ENCODE measurements around the gene ANXA10.

The ANXA10 gene

DNA sequence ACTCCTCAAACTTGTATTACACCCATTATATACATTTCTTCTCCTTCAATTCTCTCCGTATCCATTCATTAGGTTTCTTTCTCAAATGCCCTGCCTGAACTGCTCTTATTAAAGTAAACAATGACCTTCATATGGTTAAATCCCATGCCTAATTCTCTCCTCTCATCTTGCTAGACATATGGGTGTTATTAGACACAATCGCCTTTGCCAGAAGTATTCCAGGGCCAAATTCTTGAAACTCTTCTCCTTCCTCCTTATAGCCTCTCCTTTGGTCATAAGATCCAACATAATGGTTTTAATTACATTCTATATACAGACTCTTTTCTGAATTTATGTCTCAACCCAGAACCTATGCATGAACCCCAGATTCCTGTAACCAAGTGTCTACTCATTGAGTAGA, 4.8 kb downstream of the ANXA10 start:
- no peaks in the 10 kb centered on the region for H3K36me3 ChIP-seq (ENCODE audit: insufficient read depth, low read length)
- H3K9ac ChIP-seq (ENCODE audit: low read length) = no peak overlapping the region
- no peak overlapping the region for H3K4me3 ChIP-seq (ENCODE audit: low read depth, low read length, poor library complexity, severe bottlenecking)
- no peaks in the 10 kb centered on the region for H3K27me3 ChIP-seq (ENCODE audit: insufficient read depth, low read length)
- no peaks in the 10 kb centered on the region for H4K20me1 ChIP-seq (ENCODE audit: insufficient read depth, low read length)
- H3K9me2 ChIP-seq (ENCODE audit: low read depth, low read length) = no peaks in the 10 kb centered on the region
- H3K27ac ChIP-seq (ENCODE audit: low read depth, low read length, poor library complexity, severe bottlenecking) = no peak overlapping the region
- TF ChIP-seq, protein P1, sequence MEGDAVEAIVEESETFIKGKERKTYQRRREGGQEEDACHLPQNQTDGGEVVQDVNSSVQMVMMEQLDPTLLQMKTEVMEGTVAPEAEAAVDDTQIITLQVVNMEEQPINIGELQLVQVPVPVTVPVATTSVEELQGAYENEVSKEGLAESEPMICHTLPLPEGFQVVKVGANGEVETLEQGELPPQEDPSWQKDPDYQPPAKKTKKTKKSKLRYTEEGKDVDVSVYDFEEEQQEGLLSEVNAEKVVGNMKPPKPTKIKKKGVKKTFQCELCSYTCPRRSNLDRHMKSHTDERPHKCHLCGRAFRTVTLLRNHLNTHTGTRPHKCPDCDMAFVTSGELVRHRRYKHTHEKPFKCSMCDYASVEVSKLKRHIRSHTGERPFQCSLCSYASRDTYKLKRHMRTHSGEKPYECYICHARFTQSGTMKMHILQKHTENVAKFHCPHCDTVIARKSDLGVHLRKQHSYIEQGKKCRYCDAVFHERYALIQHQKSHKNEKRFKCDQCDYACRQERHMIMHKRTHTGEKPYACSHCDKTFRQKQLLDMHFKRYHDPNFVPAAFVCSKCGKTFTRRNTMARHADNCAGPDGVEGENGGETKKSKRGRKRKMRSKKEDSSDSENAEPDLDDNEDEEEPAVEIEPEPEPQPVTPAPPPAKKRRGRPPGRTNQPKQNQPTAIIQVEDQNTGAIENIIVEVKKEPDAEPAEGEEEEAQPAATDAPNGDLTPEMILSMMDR (IDR thresholded peaks at IDR 0.05; ENCODE audit: low read length) = no peak
- no peak for TF ChIP-seq EZH2 (IDR thresholded peaks at IDR 0.05; ENCODE audit: borderline replicate concordance, low read length)
- H2AFZ ChIP-seq (ENCODE audit: low read length) = no peak overlapping the region
- no peaks in the 10 kb centered on the region for H3K4me1 ChIP-seq (ENCODE audit: insufficient read depth, low read length, severe bottlenecking)
- no peak overlapping the region for H3K4me2 ChIP-seq (ENCODE audit: low read length)
- no peaks in the 10 kb centered on the region for H3K79me2 ChIP-seq (ENCODE audit: insufficient read depth, low read length)
- H3K9me3 ChIP-seq (ENCODE audit: low read length) = no peaks in the 10 kb centered on the region
- H3F3A ChIP-seq (ENCODE audit: insufficient read depth, low read length) = no peaks in the 10 kb centered on the region

DNA sequence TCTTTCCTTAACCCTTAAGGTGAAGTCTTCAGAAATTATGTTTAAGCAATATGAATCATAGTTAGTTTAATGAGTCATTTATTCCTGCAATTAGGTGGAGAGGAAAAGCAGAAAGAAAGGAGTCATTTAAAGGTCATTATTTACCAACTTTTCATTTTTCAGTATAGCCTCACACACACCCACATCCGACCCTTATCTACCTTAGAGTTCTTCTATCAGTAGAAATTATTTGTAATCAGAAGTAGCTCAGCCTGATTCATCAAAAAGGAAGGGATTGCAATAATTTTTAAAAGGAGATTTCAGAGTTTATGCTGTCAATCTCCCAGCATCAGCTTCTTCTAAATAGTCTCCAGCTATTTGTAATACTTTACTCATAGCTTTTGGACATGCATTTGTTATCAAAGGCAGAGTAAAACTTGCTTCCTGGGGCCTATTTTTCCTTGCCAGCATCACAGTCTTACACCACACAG, 5.9 kb downstream of the ANXA10 start:
- H3K27ac ChIP-seq (ENCODE audit: low read depth, low read length, poor library complexity, severe bottlenecking) = no peak overlapping the region

DNA sequence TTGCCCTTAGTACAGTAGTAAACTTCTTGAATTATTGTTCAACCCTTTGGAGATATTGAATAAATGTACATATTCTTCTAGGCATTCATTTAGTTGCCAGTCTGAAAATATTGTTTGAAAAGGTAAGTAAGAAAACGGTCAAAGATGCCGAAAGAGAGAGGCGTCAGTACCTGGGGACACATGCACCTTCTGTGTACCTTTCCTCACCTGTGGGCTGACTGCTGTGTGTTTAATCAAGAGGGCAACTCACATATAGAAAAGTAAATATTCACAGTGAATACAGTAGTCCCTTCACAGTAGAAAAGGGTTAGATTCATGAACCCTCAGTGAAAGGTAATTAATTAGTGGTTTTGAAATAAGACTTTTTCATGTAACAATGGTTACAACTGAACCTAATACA, 6.9 kb downstream of the ANXA10 start:
- Histone ChIP-seq H3F3A (ENCODE audit: insufficient read depth, low read length) (no peaks in the 10 kb centered on the region), H3K4me1 (ENCODE audit: insufficient read depth, low read length, severe bottlenecking) (no peaks in the 10 kb centered on the region), H3K9me2 (ENCODE audit: low read depth, low read length) (no peaks in the 10 kb centered on the region), H3K4me2 (ENCODE audit: low read length) (no peak overlapping the region), H3K36me3 (ENCODE audit: insufficient read depth, low read length) (no peaks in the 10 kb centered on the region), H3K79me2 (ENCODE audit: insufficient read depth, low read length) (no peaks in the 10 kb centered on the region), H3K27me3 (ENCODE audit: insufficient read depth, low read length) (no peaks in the 10 kb centered on the region), H3K9ac (ENCODE audit: low read length) (no peak overlapping the region), H3K27ac (ENCODE audit: low read depth, low read length, poor library complexity, severe bottlenecking) (no peak overlapping the region), H3K9me3 (ENCODE audit: low read length) (no peaks in the 10 kb centered on the region), H3K4me3 (ENCODE audit: low read depth, low read length, poor library complexity, severe bottlenecking) (no peak overlapping the region), H2AFZ (ENCODE audit: low read length) (no peak overlapping the region), H4K20me1 (ENCODE audit: insufficient read depth, low read length) (no peaks in the 10 kb centered on the region)
- no peak for TF ChIP-seq EZH2 (IDR thresholded peaks at IDR 0.05; ENCODE audit: borderline replicate concordance, low read length)
- TF ChIP-seq, protein P1 (IDR thresholded peaks at IDR 0.05; ENCODE audit: low read length) = no peak

More for the DNA sequence above, 5.9 kb downstream of the ANXA10 start:
- Histone ChIP-seq H3K27me3 (ENCODE audit: insufficient read depth, low read length) (no peaks in the 10 kb centered on the region), H3K4me3 (ENCODE audit: low read depth, low read length, poor library complexity, severe bottlenecking) (no peak overlapping the region), H4K20me1 (ENCODE audit: insufficient read depth, low read length) (no peaks in the 10 kb centered on the region), H3K36me3 (ENCODE audit: insufficient read depth, low read length) (no peaks in the 10 kb centered on the region), H3K9me2 (ENCODE audit: low read depth, low read length) (no peaks in the 10 kb centered on the region), H2AFZ (ENCODE audit: low read length) (no peak overlapping the region), H3K4me2 (ENCODE audit: low read length) (no peak overlapping the region), H3F3A (ENCODE audit: insufficient read depth, low read length) (no peaks in the 10 kb centered on the region), H3K4me1 (ENCODE audit: insufficient read depth, low read length, severe bottlenecking) (no peaks in the 10 kb centered on the region), H3K9me3 (ENCODE audit: low read length) (no peaks in the 10 kb centered on the region), H3K79me2 (ENCODE audit: insufficient read depth, low read length) (no peaks in the 10 kb centered on the region), H3K9ac (ENCODE audit: low read length) (no peak overlapping the region)
- TF ChIP-seq EZH2 (IDR thresholded peaks at IDR 0.05; ENCODE audit: borderline replicate concordance, low read length) = no peak
- TF ChIP-seq, protein P1 (IDR thresholded peaks at IDR 0.05; ENCODE audit: low read length) = no peak

All from OCI-LY1 (cell line).